ENCODE data around the gene STAT3. TPM values are rescaled to one million over a fixed set of nuclear protein-coding genes. Genes with fewer than 3 reads are reported as not detected.

STAT3 gene
- total RNA-seq, 1 experiment from 2014 or later, result 61.0 TPM

DNA sequence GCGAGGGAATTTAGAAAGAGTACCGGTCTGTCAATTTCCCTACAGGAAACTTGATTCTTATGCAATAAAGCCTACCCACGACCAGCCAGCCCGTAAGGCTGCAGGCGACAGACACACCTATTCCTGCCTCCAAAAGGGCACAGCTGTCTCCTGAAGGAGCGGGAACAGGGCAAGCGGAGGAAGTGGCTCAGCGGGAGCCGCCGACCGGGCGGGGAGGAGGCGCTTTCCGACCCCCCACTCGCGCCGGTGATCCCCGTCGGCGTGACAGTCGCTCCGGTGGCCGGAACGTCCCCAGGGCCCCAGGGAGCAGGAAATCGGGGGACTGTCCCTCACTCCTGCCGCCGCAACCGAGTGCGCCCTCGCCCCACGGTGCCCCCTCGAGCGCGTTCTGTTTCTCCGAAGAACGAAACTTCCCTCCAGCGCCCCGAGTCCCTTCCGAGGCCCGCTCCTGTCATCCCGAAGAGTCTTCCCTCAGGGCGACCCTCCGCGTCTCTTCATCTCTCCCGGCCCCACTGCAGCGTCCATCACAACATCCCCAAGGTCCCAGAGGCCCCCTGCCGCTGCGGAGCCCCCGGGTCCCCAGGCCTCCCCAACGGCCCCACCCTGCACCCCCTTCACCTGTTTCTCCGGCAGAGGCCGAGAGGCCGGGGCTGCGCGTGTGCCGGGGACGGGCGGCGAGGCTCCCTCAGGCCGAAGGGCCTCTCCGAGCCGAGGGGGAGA is 421 bp downstream of the STAT3 start:
- no peaks in the 10 kb centered on the region for H3K9me3 ChIP-seq (ENCODE audit: control insufficient read depth in 1 of 2, insufficient read depth in 1 of 2, low read depth in 1 of 2, low read length in 2 of 2)
- peak; percentile 13 for ATAC-seq
- BruUV-seq (replicated peaks), result no TSS peak
- peak overlapping the region; percentile 86 to 87 for H3K4me3 ChIP-seq (replicated peaks in 1 of 2; ENCODE audit: low read depth in 1 of 2, low read length in 2 of 2)
- ChIA-PET POLR2A (interaction anchor here (0.6 to 2.1 kb wide), 13 partner anchors 8 to 139 kb away, joined by 3 to 19 read pairs (median 3); partner anchors contain the start of gene CAVIN1), RAD21 (ENCODE audit: low non-redundant PET in 1 of 2, low total read pairs in 2 of 2, uncharacterized antibody in 2 of 2, unreplicated experiment in 2 of 2) (interaction anchor here (0.5 to 1.0 kb wide), 3 partner anchors 18 to 140 kb away, joined by 3 to 4 read pairs (median 3); no protein-coding TSS in a partner anchor), CTCF (interaction anchor here (0.8 to 2.9 kb wide), 5 partner anchors 18 to 166 kb away, joined by 3 to 20 read pairs (median 8); partner anchors contain the start of gene NAGLU)
- peaks cover 38% of the 10 kb centered on the region for H3K79me2 ChIP-seq (ENCODE audit: insufficient read depth, low read length)
- H3K27me3 ChIP-seq (ENCODE audit: insufficient read depth, low read length), result no peaks in the 10 kb centered on the region
- peak overlapping the region; percentile 75 for H3K4me2 ChIP-seq (ENCODE audit: low read length)
- H3K36me3 ChIP-seq (ENCODE audit: control insufficient read depth in 1 of 2, insufficient read depth in 2 of 2, low read length in 2 of 2), result no peaks in the 10 kb centered on the region
- no peaks in the 10 kb centered on the region for H4K20me1 ChIP-seq (ENCODE audit: insufficient read depth)
- TF ChIP-seq ELF1 (IDR thresholded peaks at IDR 0.05; ENCODE audit: borderline replicate concordance, low read depth) (no peak), SRF (IDR thresholded peaks at IDR 0.05; ENCODE audit: low read depth) (no peak), ZFX (IDR thresholded peaks at IDR 0.05) (peak; percentile 39; the same call in 1 of the 2 replicates), POLR2A (IDR thresholded peaks at IDR 0.05; ENCODE audit: borderline replicate concordance, extremely low read depth, insufficient read depth, insufficient read length) (no peak), TCF7L2 (IDR thresholded peaks at IDR 0.05; ENCODE audit: borderline replicate concordance, extremely low read depth, insufficient read depth, insufficient read length) (no peak), SIN3A (IDR thresholded peaks at IDR 0.05; ENCODE audit: low read depth) (peak; percentile 46; the same call in 1 of the 2 replicates), MAX (IDR thresholded peaks at IDR 0.05) (peak; percentile 29; the same call in 1 of the 2 replicates)
- DNase-seq (ENCODE audit: low read depth, low spot score), result no peak
- H2AFZ ChIP-seq (ENCODE audit: low read depth, low read length, poor library complexity, severe bottlenecking), result no peak overlapping the region
- intact Hi-C loops (cut with micrococcal nuclease), result no loop called here
- peak overlapping the region; percentile 85 for H3K9ac ChIP-seq (ENCODE audit: low read length)
- H3K4me1 ChIP-seq (ENCODE audit: control insufficient read depth in 1 of 2, insufficient read depth in 2 of 2, low read length in 2 of 2), result peaks cover 20 to 32% of the 10 kb centered on the region in 2 experiments
- H3K9me2 ChIP-seq (ENCODE audit: insufficient read depth), result no peaks in the 10 kb centered on the region
- peak overlapping the region; percentile 53 for H3K27ac ChIP-seq (ENCODE audit: low read depth, low read length)
